NCI-H187 (cell line): ENCODE data around the gene SHD.
"Not testable (repeated sequence)": the region's sequence is repeated elsewhere in the genome, so short reads cannot be mapped to it uniquely, and the experiment has no call there.

Experiments
- DNase-seq, 2 experiments: peaks; one replicate each; lab custom pipeline; 2025; lab: John Stamatoyannopoulos, UW

The SHD gene

GRCh38 chr19:4267101-4267900, 11.8 kb upstream of the SHD start:
- no peak for DNase-seq

DNA sequence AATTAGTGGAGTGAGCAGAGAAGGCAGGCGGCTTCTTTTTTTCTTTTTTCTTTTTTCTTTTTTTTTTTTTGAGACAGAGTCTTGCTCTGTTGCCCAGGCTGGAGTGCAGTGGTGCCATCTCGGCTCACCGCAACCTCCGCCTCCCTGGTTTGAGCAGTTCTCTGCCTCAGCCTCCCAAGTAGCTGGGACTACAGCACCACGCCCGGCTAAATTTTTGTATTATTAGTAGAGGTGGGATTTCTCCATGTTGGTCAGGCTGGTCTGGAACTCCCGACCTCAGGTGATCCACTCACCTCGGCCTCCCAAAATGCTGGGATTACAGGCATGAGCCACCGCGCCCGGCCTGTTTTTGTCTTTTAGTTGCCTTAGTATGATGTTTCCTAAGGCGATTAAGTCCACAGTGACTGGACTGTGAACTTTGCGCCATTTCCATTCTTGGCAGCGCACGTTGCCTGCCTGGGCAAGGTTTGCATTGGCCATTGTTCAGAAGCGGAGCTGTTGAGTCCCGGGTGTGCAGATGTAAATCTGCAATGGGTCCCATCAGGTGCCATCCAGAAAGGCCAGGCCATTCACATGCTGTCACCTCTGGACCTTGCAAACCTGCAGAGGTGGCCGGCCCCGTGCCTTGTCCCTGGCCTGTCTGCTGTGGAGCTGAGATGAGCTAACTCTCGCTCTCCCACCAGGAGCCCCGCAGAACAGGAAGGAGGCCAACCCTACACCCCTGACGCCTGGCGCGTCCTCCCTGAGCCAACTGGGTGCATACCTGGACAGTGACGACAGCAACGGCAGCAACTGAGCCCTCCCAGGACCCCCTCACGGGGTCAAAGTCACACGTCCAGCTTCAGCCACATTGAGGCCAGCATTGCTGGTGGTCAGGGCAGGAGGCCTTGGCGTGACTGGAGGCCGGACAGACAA, 10.9 kb upstream of the SHD start:
- DNase-seq = no peak

GRCh38 chr19:4268816-4269430, 10.1 kb upstream of the SHD start:
- DNase-seq = no peak

- DNase-seq = no peak
Observed at GRCh38 chr19:4272894-4273293, 6.2 kb upstream of the SHD start.

GRCh38 chr19:4274321-4274686, 4.8 kb upstream of the SHD start:
- not testable (repeated sequence) for DNase-seq

GRCh38 chr19:4277191-4277696, 1.8 kb upstream of the SHD start:
- DNase-seq = no peak

- DNase-seq = no peak
Observed at GRCh38 chr19:4278010-4278409, 1.1 kb upstream of the SHD start.

DNA sequence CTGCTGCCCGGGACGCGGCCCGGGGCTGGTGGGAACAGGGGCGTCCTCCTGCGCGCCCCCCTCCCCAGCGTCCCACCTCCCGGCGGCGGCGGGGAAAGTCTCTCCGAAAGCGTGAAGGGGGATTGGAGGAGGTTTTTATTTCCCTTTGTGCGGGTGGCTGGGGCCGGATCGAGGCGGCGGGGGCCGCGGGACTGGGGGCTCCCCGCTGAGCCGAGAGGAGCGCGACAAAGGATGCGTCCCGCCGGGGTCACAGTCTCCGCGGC, 132 bp downstream of the SHD start:
- no peak for DNase-seq

DNA sequence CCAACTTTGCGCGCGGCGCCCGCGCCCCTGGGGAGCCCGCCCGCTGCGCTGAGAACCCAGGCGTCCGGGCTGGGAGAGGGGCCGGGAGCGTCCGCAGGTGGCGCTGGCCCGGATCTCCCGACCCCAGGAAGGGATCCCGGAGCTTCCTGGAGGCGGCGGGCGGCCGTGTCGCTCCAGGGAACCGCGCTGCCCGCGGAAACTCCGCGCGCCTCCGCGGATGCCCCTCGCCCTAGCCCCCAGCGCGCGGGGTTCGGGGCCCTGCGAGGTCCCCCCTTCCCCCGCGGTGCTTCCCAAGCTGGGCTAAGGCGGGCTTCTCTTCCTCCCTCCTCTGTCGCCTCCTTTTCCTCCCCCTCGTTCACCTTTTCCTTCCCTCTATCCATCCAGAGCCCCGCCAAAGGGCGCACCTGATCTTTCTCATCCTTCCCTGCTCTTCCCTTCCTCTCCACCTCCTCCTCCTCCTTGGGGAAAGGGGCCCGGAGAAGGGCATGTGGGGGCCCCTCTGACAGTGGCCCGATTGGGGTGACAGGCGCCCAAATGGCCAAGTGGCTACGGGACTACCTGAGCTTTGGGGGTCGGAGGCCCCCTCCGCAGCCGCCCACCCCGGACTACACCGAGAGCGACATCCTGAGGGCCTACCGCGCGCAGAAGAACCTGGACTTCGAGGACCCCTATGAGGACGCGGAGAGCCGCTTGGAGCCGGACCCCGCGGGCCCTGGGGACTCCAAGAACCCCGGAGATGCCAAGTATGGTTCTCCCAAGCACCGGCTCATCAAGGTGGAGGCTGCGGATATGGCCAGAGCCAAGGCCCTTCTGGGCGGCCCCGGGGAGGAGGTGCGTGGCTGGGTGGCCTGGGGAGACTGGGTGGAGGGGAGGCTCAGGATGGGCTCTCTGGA, 710 bp downstream of the SHD start:
- no peak for DNase-seq

- no peak for DNase-seq
Observed at GRCh38 chr19:4284176-4284958, 5.3 kb downstream of the SHD start.

- no peak for DNase-seq
Observed at GRCh38 chr19:4284974-4285373, 5.9 kb downstream of the SHD start.

- not testable (repeated sequence) for DNase-seq
Observed at GRCh38 chr19:4286141-4286540, 7.1 kb downstream of the SHD start.

- DNase-seq = no peak
Observed at GRCh38 chr19:4288091-4288777, 9.2 kb downstream of the SHD start.

GRCh38 chr19:4291184-4291732, 12.2 kb downstream of the SHD start:
- no peak for DNase-seq

GRCh38 chr19:4292515-4292914, 13.4 kb downstream of the SHD start:
- no peak for DNase-seq

DNA sequence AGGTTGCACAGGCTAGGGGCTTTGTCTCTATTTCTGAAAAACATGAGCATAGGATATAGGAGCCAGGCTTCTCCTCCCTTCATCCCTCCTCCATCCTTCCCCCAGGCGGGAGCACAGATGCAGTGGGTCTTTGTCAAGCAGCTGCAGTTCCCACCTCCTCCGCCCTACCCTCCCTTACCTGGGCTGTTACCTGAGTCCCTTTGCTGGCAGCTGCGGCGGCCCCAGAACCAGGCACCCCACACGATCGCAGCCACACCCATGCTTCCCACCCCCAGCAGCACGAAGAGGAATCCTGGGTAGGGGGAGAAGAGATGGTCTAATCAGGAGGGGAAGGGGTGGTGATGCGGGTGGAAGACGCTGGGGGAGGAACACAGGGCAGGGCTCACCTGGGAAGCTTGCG, 15.3 kb downstream of the SHD start:
- no peak for DNase-seq

DNA sequence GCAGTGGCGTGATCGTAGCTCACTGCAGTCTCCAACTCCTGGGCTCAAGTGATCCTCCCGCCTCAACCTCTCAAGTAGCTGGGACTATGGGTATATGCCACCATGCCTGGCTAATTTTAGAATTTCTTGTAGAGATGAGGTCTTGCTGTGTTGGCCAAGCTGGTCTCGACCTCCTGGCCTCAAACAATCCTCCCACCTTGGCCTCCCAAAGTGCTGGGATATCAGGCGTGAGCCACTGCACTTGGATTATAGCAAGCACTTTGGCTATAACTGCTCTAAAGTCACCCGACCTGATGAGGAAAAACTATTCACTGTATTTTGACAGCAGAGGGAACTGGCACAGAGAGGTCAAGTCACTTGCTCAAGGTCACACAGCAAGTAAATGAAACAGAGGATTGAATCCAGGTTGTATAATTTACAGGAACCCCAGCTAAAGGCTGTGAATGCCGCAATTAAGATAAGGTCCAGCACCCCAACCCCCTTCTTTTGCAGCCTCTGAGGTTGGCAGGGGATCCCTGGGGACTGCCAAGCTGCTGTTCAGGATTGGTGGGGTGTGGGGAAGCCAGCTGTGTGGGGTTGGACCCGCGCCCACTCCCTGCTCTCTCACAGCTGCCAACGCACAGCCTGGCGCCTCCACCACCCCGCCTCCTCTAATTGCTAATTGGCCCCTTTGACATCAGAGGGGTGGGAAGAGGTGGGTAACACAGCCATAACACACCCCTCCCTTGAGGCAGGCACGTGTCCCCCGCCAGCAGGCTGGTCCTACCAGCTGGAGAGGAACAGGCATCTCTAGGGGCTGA, 17.1 kb downstream of the SHD start:
- no peak for DNase-seq

DNA sequence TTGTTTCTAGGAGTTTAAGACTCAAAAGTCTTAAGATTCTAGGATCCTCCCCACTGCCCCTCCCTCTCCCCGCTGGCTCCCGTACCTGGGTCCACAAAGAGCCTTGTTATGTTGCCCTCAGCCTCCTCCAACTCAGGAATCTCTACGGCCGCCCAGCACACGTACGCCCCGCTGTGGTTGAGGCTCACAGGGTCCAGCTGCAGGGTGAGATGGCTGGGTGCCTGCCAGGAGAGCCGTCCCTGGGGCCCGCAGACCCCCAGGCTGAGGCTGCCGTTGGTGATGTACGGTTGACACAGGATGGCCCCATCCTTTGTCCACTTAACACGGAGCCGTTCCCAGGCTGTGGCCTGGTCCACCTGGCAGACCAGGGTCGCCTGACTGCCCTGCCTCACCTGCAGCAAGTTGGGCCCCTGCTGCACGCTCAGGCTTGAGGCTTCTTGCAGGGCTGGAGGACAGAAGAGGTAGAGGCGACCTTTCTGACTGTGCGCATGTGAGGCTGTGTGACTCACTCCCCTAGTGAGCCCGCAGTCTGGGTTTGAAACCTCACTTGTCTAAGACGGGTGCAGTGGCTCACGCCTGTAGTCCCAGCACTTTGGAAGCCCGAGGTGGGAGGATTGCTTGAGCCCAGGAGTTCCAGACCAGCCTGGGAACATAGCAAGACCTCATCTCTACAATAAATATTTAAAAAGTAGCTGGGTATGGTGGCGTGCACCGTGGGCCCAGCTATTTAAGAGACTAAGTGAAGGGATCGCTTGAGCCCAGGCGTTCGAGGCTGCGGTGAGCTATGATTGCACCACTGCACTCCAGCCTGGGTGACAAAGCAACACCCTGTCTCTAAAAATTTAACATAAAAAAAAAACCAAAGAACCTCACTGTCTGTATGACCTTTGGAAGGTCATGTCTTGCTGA, 19.1 kb downstream of the SHD start:
- no peak for DNase-seq
